K562 (cell line): ENCODE measurements around the gene SLC45A3. TPM values are rescaled to one million over a fixed set of nuclear protein-coding genes. Genes with fewer than 3 reads are reported as not detected.

Experiments used
- BDP1 ChIP-seq: IDR thresholded peaks from 3 replicates; pipeline ENCODE4 v1.6.1; 2011; ENCODE audit not compliant: insufficient read length, insufficient read depth
- EGR1 ChIP-seq: fragments of 450-650 bp; conservative IDR thresholded peaks from 2 replicates; pipeline ENCODE4 v1.6.1; 2017; ENCODE audit warnings: mild to moderate bottlenecking
- HNRNPUL1 ChIP-seq: fragments of 200-400 bp; formaldehyde crosslinking; IDR thresholded peaks from 2 replicates; pipeline ENCODE4 v1.6.1; 2017; ENCODE audit warnings: low read length
- HSF4 ChIP-seq: fragments of 250-450 bp; sonication (Bioruptor Pico); IDR thresholded peaks from 2 replicates; pipeline ENCODE4 v2.1.2; 2022; ENCODE audit warnings: mild to moderate bottlenecking, moderate library complexity, borderline replicate concordance
- MYNN ChIP-seq, 2 experiments: sonication (generic); formaldehyde crosslinking in 1 of 2; IDR thresholded peaks; 2 replicates each; pipeline versions ENCODE4 v1.5.0 to v1.6.1; 2016 to 2020; ENCODE audit warnings: antibody characterized with exemption in 1 of 2, missing genetic modification reagents in 1 of 2
- SPI1 ChIP-seq: IDR thresholded peaks from 2 replicates; pipeline ENCODE4 v1.6.1; 2011; ENCODE audit warnings: low read depth, low read length, control low read depth, borderline replicate concordance
- STAT5A ChIP-seq: IDR thresholded peaks from 2 replicates; pipeline ENCODE4 v1.6.1; 2012; ENCODE audit warnings: low read length, inconsistent platforms, borderline replicate concordance
- YY1 ChIP-seq, 3 experiments: IDR thresholded peaks; 2 replicates each; pipeline ENCODE4 v1.6.1; 2011; ENCODE audit warnings: low read length in 2 of 3, mild to moderate bottlenecking in 2 of 3, moderate library complexity in 2 of 3, borderline replicate concordance in 1 of 3, control low read depth in 1 of 3, low read depth in 1 of 3; ENCODE audit not compliant: insufficient read depth in 3 of 3, insufficient replicate concordance in 2 of 3, control insufficient read depth in 1 of 3, insufficient read length in 1 of 3; ENCODE audit errors: extremely low read depth in 1 of 3
- ZNF589 ChIP-seq: fragments of 200-800 bp; sonication (Bioruptor generic); IDR thresholded peaks from 2 replicates; pipeline ENCODE4 v1.6.1; 2016; ENCODE audit warnings: low read depth, missing genetic modification characterization, missing compliant biosample characterization
- polyA plus RNA-seq, 8 experiments: library from polyadenylated mRNA; depleted of rRNA in 4 of 8; stranded (reverse) in 5 of 8; unstranded in 3 of 8; fragments of >200 nt; fragmentation: Nextera tagmentation in 2 of 8; fragmentation: Illumina TruSeq in 1 of 8; extraction: Ambion mirVana in 2 of 8; extraction: Trizol in 1 of 8; gene quantifications; 2 replicates each; pipeline versions ENCODE4 v1.2.1 to v1.2.3, GENCODE V29; 2011 to 2014; ENCODE audit warnings: inconsistent platforms in 1 of 8, missing spikeins in 1 of 8
- total RNA-seq, 7 experiments: library from RNA; depleted of rRNA in 6 of 7; stranded (reverse); fragments of >200 nt in 6 of 7; fragmentation: Illumina TruSeq in 2 of 7; extraction: Trizol in 2 of 7; gene quantifications; 2 replicates each; pipeline versions ENCODE4 v1.2.1 to v1.2.3, GENCODE V29; 2011 to 2021; ENCODE audit warnings: low replicate concordance in 1 of 7
- TF ChIP-seq, protein P1 (sequence below): sonication (generic); formaldehyde crosslinking; IDR thresholded peaks from 2 replicates; pipeline ENCODE4 v1.8.0; 2022; ENCODE audit warnings: missing genetic modification reagents, mild to moderate bottlenecking, borderline replicate concordance
- TF ChIP-seq, protein P2 (sequence below): fragments of 450-650 bp; IDR thresholded peaks from 2 replicates; pipeline ENCODE4 v1.6.1; 2018; ENCODE audit not compliant: partially characterized antibody
- TF ChIP-seq, protein P3 (sequence below): fragments of 450-650 bp; IDR thresholded peaks from 2 replicates; pipeline ENCODE4 v1.6.1; 2017; ENCODE audit warnings: antibody characterized with exemption, mild to moderate bottlenecking
- TF ChIP-seq, protein P4 (sequence below): sonication (generic); IDR thresholded peaks from 2 replicates; pipeline ENCODE4 v1.6.1; 2016

Gene SLC45A3
- total and polyA plus RNA-seq, 9 of the 15 experiments (the other 6 are each of a cell fraction or from before 2014, with no cell fraction given) = 0.06 to 3.3 (median 1.3) TPM

GRCh38 chr1:205678286-205679111 is 1.8 kb downstream of the SLC45A3 start (continued):
- TF ChIP-seq, protein P1, sequence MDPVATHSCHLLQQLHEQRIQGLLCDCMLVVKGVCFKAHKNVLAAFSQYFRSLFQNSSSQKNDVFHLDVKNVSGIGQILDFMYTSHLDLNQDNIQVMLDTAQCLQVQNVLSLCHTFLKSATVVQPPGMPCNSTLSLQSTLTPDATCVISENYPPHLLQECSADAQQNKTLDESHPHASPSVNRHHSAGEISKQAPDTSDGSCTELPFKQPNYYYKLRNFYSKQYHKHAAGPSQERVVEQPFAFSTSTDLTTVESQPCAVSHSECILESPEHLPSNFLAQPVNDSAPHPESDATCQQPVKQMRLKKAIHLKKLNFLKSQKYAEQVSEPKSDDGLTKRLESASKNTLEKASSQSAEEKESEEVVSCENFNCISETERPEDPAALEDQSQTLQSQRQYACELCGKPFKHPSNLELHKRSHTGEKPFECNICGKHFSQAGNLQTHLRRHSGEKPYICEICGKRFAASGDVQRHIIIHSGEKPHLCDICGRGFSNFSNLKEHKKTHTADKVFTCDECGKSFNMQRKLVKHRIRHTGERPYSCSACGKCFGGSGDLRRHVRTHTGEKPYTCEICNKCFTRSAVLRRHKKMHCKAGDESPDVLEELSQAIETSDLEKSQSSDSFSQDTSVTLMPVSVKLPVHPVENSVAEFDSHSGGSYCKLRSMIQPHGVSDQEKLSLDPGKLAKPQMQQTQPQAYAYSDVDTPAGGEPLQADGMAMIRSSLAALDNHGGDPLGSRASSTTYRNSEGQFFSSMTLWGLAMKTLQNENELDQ (CRISPR knock-in tag) = no peak
- TF ChIP-seq ZNF589 (CRISPR knock-in tag) = peak; percentile 98
- TF ChIP-seq, protein P2, sequence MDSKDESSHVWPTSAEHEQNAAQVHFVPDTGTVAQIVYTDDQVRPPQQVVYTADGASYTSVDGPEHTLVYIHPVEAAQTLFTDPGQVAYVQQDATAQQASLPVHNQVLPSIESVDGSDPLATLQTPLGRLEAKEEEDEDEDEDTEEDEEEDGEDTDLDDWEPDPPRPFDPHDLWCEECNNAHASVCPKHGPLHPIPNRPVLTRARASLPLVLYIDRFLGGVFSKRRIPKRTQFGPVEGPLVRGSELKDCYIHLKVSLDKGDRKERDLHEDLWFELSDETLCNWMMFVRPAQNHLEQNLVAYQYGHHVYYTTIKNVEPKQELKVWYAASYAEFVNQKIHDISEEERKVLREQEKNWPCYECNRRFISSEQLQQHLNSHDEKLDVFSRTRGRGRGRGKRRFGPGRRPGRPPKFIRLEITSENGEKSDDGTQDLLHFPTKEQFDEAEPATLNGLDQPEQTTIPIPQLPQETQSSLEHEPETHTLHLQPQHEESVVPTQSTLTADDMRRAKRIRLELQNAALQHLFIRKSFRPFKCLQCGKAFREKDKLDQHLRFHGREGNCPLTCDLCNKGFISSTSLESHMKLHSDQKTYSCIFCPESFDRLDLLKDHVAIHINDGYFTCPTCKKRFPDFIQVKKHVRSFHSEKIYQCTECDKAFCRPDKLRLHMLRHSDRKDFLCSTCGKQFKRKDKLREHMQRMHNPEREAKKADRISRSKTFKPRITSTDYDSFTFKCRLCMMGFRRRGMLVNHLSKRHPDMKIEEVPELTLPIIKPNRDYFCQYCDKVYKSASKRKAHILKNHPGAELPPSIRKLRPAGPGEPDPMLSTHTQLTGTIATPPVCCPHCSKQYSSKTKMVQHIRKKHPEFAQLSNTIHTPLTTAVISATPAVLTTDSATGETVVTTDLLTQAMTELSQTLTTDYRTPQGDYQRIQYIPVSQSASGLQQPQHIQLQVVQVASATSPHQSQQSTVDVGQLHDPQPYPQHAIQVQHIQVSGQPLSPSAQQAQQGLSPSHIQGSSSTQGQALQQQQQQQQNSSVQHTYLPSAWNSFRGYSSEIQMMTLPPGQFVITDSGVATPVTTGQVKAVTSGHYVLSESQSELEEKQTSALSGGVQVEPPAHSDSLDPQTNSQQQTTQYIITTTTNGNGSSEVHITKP = peak; percentile 94
- no peak for TF ChIP-seq HNRNPUL1
- TF ChIP-seq, protein P3, sequence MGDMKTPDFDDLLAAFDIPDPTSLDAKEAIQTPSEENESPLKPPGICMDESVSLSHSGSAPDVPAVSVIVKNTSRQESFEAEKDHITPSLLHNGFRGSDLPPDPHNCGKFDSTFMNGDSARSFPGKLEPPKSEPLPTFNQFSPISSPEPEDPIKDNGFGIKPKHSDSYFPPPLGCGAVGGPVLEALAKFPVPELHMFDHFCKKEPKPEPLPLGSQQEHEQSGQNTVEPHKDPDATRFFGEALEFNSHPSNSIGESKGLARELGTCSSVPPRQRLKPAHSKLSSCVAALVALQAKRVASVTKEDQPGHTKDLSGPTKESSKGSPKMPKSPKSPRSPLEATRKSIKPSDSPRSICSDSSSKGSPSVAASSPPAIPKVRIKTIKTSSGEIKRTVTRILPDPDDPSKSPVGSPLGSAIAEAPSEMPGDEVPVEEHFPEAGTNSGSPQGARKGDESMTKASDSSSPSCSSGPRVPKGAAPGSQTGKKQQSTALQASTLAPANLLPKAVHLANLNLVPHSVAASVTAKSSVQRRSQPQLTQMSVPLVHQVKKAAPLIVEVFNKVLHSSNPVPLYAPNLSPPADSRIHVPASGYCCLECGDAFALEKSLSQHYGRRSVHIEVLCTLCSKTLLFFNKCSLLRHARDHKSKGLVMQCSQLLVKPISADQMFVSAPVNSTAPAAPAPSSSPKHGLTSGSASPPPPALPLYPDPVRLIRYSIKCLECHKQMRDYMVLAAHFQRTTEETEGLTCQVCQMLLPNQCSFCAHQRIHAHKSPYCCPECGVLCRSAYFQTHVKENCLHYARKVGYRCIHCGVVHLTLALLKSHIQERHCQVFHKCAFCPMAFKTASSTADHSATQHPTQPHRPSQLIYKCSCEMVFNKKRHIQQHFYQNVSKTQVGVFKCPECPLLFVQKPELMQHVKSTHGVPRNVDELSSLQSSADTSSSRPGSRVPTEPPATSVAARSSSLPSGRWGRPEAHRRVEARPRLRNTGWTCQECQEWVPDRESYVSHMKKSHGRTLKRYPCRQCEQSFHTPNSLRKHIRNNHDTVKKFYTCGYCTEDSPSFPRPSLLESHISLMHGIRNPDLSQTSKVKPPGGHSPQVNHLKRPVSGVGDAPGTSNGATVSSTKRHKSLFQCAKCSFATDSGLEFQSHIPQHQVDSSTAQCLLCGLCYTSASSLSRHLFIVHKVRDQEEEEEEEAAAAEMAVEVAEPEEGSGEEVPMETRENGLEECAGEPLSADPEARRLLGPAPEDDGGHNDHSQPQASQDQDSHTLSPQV = no peak
- TF ChIP-seq STAT5A = peak; percentile 94
- TF ChIP-seq YY1 (IDR thresholded peaks at IDR 0.05; ENCODE audit: borderline replicate concordance in 1 of 3, control insufficient read depth in 1 of 3, extremely low read depth in 1 of 3, insufficient read depth in 3 of 3, insufficient read length in 1 of 3, insufficient replicate concordance in 2 of 3, low read depth in 1 of 3, low read length in 2 of 3) = peak in 1 of 3 experiments; percentile 39
- peak; percentile 98 for TF ChIP-seq MYNN (IDR thresholded peaks at IDR 0.05)
- no peak for TF ChIP-seq MYNN (CRISPR knock-in tag; IDR thresholded peaks at IDR 0.05)
- TF ChIP-seq BDP1 = no peak
- TF ChIP-seq HSF4 (CRISPR knock-in tag) = no peak; the same call in 1 of the 2 replicates
- TF ChIP-seq SPI1 = no peak
- TF ChIP-seq, protein P4, sequence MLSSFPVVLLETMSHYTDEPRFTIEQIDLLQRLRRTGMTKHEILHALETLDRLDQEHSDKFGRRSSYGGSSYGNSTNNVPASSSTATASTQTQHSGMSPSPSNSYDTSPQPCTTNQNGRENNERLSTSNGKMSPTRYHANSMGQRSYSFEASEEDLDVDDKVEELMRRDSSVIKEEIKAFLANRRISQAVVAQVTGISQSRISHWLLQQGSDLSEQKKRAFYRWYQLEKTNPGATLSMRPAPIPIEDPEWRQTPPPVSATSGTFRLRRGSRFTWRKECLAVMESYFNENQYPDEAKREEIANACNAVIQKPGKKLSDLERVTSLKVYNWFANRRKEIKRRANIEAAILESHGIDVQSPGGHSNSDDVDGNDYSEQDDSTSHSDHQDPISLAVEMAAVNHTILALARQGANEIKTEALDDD = peak; percentile 71
- peak; percentile 76 for TF ChIP-seq EGR1
